ENCODE measurements around the gene CAMKK2. TPM values are rescaled to one million over a fixed set of nuclear protein-coding genes. Genes with fewer than 3 reads are reported as not detected.
"Not testable (repeated sequence)": the region's sequence is repeated elsewhere in the genome, so short reads cannot be mapped to it uniquely, and the experiment has no call there.

Gene CAMKK2
- polyA plus RNA-seq, 1 of the 3 experiments (the other 2 are of a cell fraction) = 23.6 TPM

DNA sequence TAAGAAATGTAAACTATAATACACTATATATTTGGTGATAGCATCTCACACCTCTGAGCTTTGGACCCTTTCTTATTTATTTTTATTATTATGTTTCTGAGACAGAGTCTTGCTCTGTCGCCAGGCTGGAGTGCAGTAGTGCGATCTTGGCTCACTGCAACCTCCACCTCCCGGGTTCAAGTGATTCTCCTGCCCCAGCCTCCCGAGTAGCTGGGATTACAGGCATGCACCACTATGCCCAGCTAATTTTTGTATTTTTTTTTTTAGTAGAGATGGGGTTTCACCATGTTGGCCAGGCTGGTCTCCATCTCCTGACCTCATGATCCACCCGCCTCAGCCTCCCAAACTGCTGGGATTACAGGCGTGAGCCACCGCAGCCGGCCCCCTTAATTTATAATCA lies 10.9 kb upstream of the CAMKK2 start:
- H3K79me2 ChIP-seq (ENCODE audit: insufficient read depth); H3K4me2 ChIP-seq; H3K4me1 ChIP-seq (ENCODE audit: control insufficient read depth in 1 of 2, insufficient read depth in 2 of 2, low read depth in 1 of 2, low read length in 1 of 2); POLR2A ChIA-PET; H3K9me3 ChIP-seq; DNase-seq; H2AFZ ChIP-seq (ENCODE audit: low read depth); H3F3A ChIP-seq (replicated peaks; ENCODE audit: insufficient read depth); H3K9me2 ChIP-seq; H3K27ac ChIP-seq (ENCODE audit: low read depth in 2 of 2, low read length in 1 of 2); H3K9ac ChIP-seq; H4K20me1 ChIP-seq (ENCODE audit: insufficient read depth); H3K27me3 ChIP-seq (ENCODE audit: insufficient read depth); H3K4me3 ChIP-seq (ENCODE audit: low read depth in 2 of 2, low read length in 1 of 2): not testable (repeated sequence)
- CTCF ChIA-PET = interaction anchor here (1.1 to 1.2 kb wide), 2 partner anchors 28 to 136 kb away, joined by 3 to 4 read pairs; no protein-coding TSS in a partner anchor
- H3K36me3 ChIP-seq (replicated peaks in 1 of 2; ENCODE audit: control insufficient read depth in 1 of 2, insufficient read depth in 2 of 2, low read length in 1 of 2) = peaks cover 14 to 36% of the 10 kb centered on the region in 2 experiments
- WGBS (ENCODE audit: low lambda C conversion rate) = 96% methylated on average over 8 of the region's 8 CpGs

DNA sequence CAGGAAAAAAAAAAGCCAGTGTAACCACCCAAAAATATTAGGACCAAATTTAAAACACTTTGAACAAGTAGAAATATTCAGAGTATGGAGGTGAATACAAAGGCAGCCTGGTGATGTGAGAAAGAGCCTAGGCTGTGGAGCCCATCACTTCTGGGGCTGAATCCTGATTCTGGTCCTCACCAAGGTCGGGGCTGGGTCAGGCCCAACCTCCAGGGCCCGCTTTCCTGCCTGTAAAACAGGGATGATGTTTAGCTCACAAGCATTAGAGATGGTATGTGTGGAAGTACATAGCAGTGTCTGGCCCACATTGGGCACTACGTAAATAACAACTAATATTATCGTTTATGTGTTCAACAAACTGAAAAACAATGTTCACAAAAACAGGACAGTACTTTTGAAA lies 7.8 kb upstream of the CAMKK2 start:
- no peaks in the 10 kb centered on the region for H3K27me3 ChIP-seq (ENCODE audit: insufficient read depth)
- TF ChIP-seq TEAD4 (IDR thresholded peaks at IDR 0.05; ENCODE audit: borderline replicate concordance, insufficient read depth) (no peak), FOXM1 (IDR thresholded peaks at IDR 0.05; ENCODE audit: low read depth) (no peak), RFX5 (IDR thresholded peaks at IDR 0.05; ENCODE audit: low read length) (no peak), RCOR1 (IDR thresholded peaks at IDR 0.05; ENCODE audit: low read length) (no peak)
- TF ChIP-seq, protein P1, sequence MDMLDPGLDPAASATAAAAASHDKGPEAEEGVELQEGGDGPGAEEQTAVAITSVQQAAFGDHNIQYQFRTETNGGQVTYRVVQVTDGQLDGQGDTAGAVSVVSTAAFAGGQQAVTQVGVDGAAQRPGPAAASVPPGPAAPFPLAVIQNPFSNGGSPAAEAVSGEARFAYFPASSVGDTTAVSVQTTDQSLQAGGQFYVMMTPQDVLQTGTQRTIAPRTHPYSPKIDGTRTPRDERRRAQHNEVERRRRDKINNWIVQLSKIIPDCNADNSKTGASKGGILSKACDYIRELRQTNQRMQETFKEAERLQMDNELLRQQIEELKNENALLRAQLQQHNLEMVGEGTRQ (IDR thresholded peaks at IDR 0.05; ENCODE audit: borderline replicate concordance, low read depth, low read length) = no peak
- TF ChIP-seq, protein P2, sequence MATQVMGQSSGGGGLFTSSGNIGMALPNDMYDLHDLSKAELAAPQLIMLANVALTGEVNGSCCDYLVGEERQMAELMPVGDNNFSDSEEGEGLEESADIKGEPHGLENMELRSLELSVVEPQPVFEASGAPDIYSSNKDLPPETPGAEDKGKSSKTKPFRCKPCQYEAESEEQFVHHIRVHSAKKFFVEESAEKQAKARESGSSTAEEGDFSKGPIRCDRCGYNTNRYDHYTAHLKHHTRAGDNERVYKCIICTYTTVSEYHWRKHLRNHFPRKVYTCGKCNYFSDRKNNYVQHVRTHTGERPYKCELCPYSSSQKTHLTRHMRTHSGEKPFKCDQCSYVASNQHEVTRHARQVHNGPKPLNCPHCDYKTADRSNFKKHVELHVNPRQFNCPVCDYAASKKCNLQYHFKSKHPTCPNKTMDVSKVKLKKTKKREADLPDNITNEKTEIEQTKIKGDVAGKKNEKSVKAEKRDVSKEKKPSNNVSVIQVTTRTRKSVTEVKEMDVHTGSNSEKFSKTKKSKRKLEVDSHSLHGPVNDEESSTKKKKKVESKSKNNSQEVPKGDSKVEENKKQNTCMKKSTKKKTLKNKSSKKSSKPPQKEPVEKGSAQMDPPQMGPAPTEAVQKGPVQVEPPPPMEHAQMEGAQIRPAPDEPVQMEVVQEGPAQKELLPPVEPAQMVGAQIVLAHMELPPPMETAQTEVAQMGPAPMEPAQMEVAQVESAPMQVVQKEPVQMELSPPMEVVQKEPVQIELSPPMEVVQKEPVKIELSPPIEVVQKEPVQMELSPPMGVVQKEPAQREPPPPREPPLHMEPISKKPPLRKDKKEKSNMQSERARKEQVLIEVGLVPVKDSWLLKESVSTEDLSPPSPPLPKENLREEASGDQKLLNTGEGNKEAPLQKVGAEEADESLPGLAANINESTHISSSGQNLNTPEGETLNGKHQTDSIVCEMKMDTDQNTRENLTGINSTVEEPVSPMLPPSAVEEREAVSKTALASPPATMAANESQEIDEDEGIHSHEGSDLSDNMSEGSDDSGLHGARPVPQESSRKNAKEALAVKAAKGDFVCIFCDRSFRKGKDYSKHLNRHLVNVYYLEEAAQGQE (IDR thresholded peaks at IDR 0.05; ENCODE audit: low read depth, low read length) = no peak
- TF ChIP-seq, protein P3, sequence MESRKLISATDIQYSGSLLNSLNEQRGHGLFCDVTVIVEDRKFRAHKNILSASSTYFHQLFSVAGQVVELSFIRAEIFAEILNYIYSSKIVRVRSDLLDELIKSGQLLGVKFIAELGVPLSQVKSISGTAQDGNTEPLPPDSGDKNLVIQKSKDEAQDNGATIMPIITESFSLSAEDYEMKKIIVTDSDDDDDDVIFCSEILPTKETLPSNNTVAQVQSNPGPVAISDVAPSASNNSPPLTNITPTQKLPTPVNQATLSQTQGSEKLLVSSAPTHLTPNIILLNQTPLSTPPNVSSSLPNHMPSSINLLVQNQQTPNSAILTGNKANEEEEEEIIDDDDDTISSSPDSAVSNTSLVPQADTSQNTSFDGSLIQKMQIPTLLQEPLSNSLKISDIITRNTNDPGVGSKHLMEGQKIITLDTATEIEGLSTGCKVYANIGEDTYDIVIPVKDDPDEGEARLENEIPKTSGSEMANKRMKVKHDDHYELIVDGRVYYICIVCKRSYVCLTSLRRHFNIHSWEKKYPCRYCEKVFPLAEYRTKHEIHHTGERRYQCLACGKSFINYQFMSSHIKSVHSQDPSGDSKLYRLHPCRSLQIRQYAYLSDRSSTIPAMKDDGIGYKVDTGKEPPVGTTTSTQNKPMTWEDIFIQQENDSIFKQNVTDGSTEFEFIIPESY (IDR thresholded peaks at IDR 0.05; ENCODE audit: borderline replicate concordance, low read depth) = no peak
- no peak overlapping the region for H3K4me3 ChIP-seq (ENCODE audit: low read depth in 2 of 2, low read length in 1 of 2)
- H3K9ac ChIP-seq = no peak overlapping the region
- H3K9me3 ChIP-seq = no peaks in the 10 kb centered on the region
- peaks cover 4% of the 10 kb centered on the region for H3F3A ChIP-seq (replicated peaks; ENCODE audit: insufficient read depth)
- no peak for DNase-seq
- no peak overlapping the region for H2AFZ ChIP-seq (ENCODE audit: low read depth)
- no peaks in the 10 kb centered on the region for H4K20me1 ChIP-seq (ENCODE audit: insufficient read depth)
- no peak overlapping the region for H3K27ac ChIP-seq (ENCODE audit: low read depth in 2 of 2, low read length in 1 of 2)
- no peaks in the 10 kb centered on the region for H3K79me2 ChIP-seq (ENCODE audit: insufficient read depth)
- ChIA-PET CTCF (no interaction called here), POLR2A (no interaction called here)
- 86% methylated on average over 4 of the region's 4 CpGs for WGBS (ENCODE audit: low lambda C conversion rate)
- H3K4me2 ChIP-seq = no peak overlapping the region
- no peaks in the 10 kb centered on the region for H3K4me1 ChIP-seq (ENCODE audit: control insufficient read depth in 1 of 2, insufficient read depth in 2 of 2, low read depth in 1 of 2, low read length in 1 of 2)
- peaks cover 8 to 9% of the 10 kb centered on the region in 2 experiments for H3K36me3 ChIP-seq (replicated peaks in 1 of 2; ENCODE audit: control insufficient read depth in 1 of 2, insufficient read depth in 2 of 2, low read length in 1 of 2)
- no peaks in the 10 kb centered on the region for H3K9me2 ChIP-seq
